Left hindlimb (tissue), 1 donor: Measurements from ENCODE around the gene ADGRA1.
"Not testable (repeated sequence)": the region's sequence is repeated elsewhere in the genome, so short reads cannot be mapped to it uniquely, and the experiment has no call there.

Experiments
- DNase-seq: peaks from one replicate; pipeline ENCODE4 v3.0.0-alpha.2; 2018

The ADGRA1 gene

GRCh38 chr10:133166828-133167692 lies 79.3 kb downstream of the ADGRA1 start:
- DNase-seq: peak; percentile 68

GRCh38 chr10:133167693-133168616 lies 80.2 kb downstream of the ADGRA1 start:
- DNase-seq: no peak

GRCh38 chr10:133168617-133169031 lies 80.9 kb downstream of the ADGRA1 start:
- DNase-seq: no peak

- DNase-seq: no peak
Observed at GRCh38 chr10:133169173-133169947, 81.6 kb downstream of the ADGRA1 start.

GRCh38 chr10:133170092-133170491 lies 82.4 kb downstream of the ADGRA1 start:
- DNase-seq: no peak

GRCh38 chr10:133173860-133174640 lies 86.3 kb downstream of the ADGRA1 start:
- DNase-seq: no peak

GRCh38 chr10:133174689-133175263 lies 87.1 kb downstream of the ADGRA1 start:
- no peak for DNase-seq

- not testable (repeated sequence) for DNase-seq
Observed at GRCh38 chr10:133175624-133176023, 87.9 kb downstream of the ADGRA1 start.

GRCh38 chr10:133176546-133176945 lies 88.8 kb downstream of the ADGRA1 start:
- no peak for DNase-seq

- peak; percentile 4 for DNase-seq
Observed at GRCh38 chr10:133177380-133178157, 89.8 kb downstream of the ADGRA1 start.

GRCh38 chr10:133178357-133179127 lies 90.8 kb downstream of the ADGRA1 start:
- no peak for DNase-seq

GRCh38 chr10:133179128-133179520 lies 91.4 kb downstream of the ADGRA1 start:
- DNase-seq: peak; percentile 24

GRCh38 chr10:133179651-133180050 lies 91.9 kb downstream of the ADGRA1 start:
- DNase-seq: no peak

GRCh38 chr10:133180192-133180964 lies 92.7 kb downstream of the ADGRA1 start:
- peak; percentile 22 for DNase-seq

- peak; percentile 30 for DNase-seq
Observed at GRCh38 chr10:133180965-133181639, 93.4 kb downstream of the ADGRA1 start.
